ENCODE measurements around the gene SLC26A9.

The SLC26A9 gene

DNA sequence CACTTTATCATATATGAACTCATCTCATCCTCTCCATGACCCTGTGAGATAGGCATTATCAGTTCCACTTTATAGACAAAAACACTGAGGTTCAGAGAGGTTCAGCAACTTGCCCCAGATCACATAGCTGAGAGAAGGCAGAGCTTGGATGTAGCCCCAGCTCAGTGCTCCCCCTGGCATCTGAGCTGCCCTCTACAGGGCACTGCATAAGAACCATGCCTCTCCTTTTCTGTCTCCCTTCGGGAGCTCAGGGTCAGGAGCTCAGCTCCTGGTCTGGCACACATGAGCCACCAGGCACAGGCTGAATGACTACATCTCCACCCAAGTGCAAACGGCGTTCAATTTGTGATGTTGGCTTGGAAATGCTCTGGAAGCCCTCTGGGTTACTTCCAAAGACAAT, 43.0 kb upstream of the SLC26A9 start:
- Histone ChIP-seq H3K4me3 (ENCODE audit: low read depth, low read length) (no peak overlapping the region), H3K9me3 (ENCODE audit: control insufficient read depth, insufficient read depth, low read depth, low read length) (no peaks in the 10 kb centered on the region), H3K4me1 (ENCODE audit: control insufficient read depth, insufficient read depth, low read length) (no peaks in the 10 kb centered on the region), H3K27ac (ENCODE audit: extremely low read depth, low read depth, low read length) (no peak overlapping the region), H3K36me3 (ENCODE audit: control insufficient read depth in 2 of 2, insufficient read depth in 1 of 2, low read length in 2 of 2) (no peaks in the 10 kb centered on the region)
- CTCF ChIA-PET: interaction anchor here (1.0 to 8.0 kb wide), 6 partner anchors 9 to 121 kb away, joined by 3 to 151 read pairs (median 28); no protein-coding TSS in a partner anchor
- no peak for TF ChIP-seq KLF16 (tag by site-specific recombination; IDR thresholded peaks at IDR 0.05)
- TF ChIP-seq REPIN1 (tag by site-specific recombination; IDR thresholded peaks at IDR 0.05; ENCODE audit: low read depth): no peak
- TF ChIP-seq ZNF174 (tag by site-specific recombination; IDR thresholded peaks at IDR 0.05): no peak
- TF ChIP-seq ZFP3 (tag by site-specific recombination; IDR thresholded peaks at IDR 0.05; ENCODE audit: low read depth): no peak
- no peak for TF ChIP-seq ZNF302 (tag by site-specific recombination; IDR thresholded peaks at IDR 0.05; ENCODE audit: low read depth)
- TF ChIP-seq ZNF843 (tag by site-specific recombination; IDR thresholded peaks at IDR 0.05): no peak
- TF ChIP-seq IKZF3 (tag by site-specific recombination; IDR thresholded peaks at IDR 0.05): no peak
- no peak for TF ChIP-seq ZBTB17 (tag by site-specific recombination; IDR thresholded peaks at IDR 0.05)
- TF ChIP-seq SP7 (tag by site-specific recombination; IDR thresholded peaks at IDR 0.05): no peak
- no peak for TF ChIP-seq GLIS2 (tag by site-specific recombination; IDR thresholded peaks at IDR 0.05)
- TF ChIP-seq ZXDB (tag by site-specific recombination; IDR thresholded peaks at IDR 0.05): no peak
- TF ChIP-seq ZNF341 (tag by site-specific recombination; IDR thresholded peaks at IDR 0.05; ENCODE audit: low read depth): no peak
- no peak for TF ChIP-seq ZNF488 (tag by site-specific recombination; IDR thresholded peaks at IDR 0.05)
- no peak for TF ChIP-seq ZNF747 (tag by site-specific recombination; IDR thresholded peaks at IDR 0.05)
- TF ChIP-seq, protein P1, sequence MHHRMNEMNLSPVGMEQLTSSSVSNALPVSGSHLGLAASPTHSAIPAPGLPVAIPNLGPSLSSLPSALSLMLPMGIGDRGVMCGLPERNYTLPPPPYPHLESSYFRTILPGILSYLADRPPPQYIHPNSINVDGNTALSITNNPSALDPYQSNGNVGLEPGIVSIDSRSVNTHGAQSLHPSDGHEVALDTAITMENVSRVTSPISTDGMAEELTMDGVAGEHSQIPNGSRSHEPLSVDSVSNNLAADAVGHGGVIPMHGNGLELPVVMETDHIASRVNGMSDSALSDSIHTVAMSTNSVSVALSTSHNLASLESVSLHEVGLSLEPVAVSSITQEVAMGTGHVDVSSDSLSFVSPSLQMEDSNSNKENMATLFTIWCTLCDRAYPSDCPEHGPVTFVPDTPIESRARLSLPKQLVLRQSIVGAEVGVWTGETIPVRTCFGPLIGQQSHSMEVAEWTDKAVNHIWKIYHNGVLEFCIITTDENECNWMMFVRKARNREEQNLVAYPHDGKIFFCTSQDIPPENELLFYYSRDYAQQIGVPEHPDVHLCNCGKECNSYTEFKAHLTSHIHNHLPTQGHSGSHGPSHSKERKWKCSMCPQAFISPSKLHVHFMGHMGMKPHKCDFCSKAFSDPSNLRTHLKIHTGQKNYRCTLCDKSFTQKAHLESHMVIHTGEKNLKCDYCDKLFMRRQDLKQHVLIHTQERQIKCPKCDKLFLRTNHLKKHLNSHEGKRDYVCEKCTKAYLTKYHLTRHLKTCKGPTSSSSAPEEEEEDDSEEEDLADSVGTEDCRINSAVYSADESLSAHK (tag by site-specific recombination; IDR thresholded peaks at IDR 0.05): no peak
- TF ChIP-seq GLI2 (tag by site-specific recombination; IDR thresholded peaks at IDR 0.05; ENCODE audit: borderline replicate concordance, low read depth): no peak
- POLR2A ChIA-PET: interaction anchor here (0.6 kb wide), 1 partner anchor 34 kb away, joined by 3 read pairs; no protein-coding TSS in a partner anchor

GRCh38 chr1:205985330-205986005, 42.2 kb upstream of the SLC26A9 start:
- no peaks in the 10 kb centered on the region for H3K4me1 ChIP-seq (ENCODE audit: control insufficient read depth, insufficient read depth, low read length)
- no peak overlapping the region for H3K4me3 ChIP-seq (ENCODE audit: low read depth, low read length)
- POLR2A ChIA-PET: no interaction called here
- H3K27ac ChIP-seq (ENCODE audit: extremely low read depth, low read depth, low read length): no peak overlapping the region
- TF ChIP-seq ZIC2 (tag by site-specific recombination; IDR thresholded peaks at IDR 0.05): no peak
- peak; percentile 32; the same call in 1 of the 2 replicates for TF ChIP-seq ZFHX2 (tag by site-specific recombination; conservative IDR thresholded peaks at IDR 0.05)
- no peak for TF ChIP-seq ZNF830 (tag by site-specific recombination; IDR thresholded peaks at IDR 0.05; ENCODE audit: low read depth)
- H3K9me3 ChIP-seq (ENCODE audit: control insufficient read depth, insufficient read depth, low read depth, low read length): no peaks in the 10 kb centered on the region
- CTCF ChIA-PET: interaction anchor here (0.6 to 8.0 kb wide), 10 partner anchors 8 to 472 kb away, joined by 3 to 151 read pairs (median 3); partner anchors contain the start of gene RAB7B
- H3K36me3 ChIP-seq (ENCODE audit: control insufficient read depth in 2 of 2, insufficient read depth in 1 of 2, low read length in 2 of 2): no peaks in the 10 kb centered on the region
